SK-N-SH treated with all-trans-retinoic acid at 6 μM for 48 hours (cell line): ENCODE data around the gene IQCH.

Source experiments
- ATAC-seq: fragments of 200-7000 bp; cut with Tn5 transposase; 3 replicates; pipeline ENCODE4 v1.9.1; 2020; ENCODE audit warnings: mild to moderate bottlenecking, moderate library complexity
- ARNTL ChIP-seq: fragments of 450-650 bp; formaldehyde crosslinking; IDR thresholded peaks from 2 replicates; pipeline ENCODE4 v1.5.0; 2020; ENCODE audit warnings: low read depth, mild to moderate bottlenecking, moderate library complexity, borderline replicate concordance
- BACH2 ChIP-seq: fragments of 250-450 bp; sonication (Bioruptor Pico); IDR thresholded peaks from 2 replicates; pipeline ENCODE4 v1.9.0; 2021; ENCODE audit warnings: mild to moderate bottlenecking, borderline replicate concordance
- CSDC2 ChIP-seq: fragments of 250-450 bp; sonication (Bioruptor Pico); IDR thresholded peaks from 2 replicates; pipeline ENCODE4 v1.5.0; 2020; ENCODE audit warnings: mild to moderate bottlenecking, moderate library complexity
- ESRRG ChIP-seq: fragments of 250-450 bp; sonication (Bioruptor Pico); IDR thresholded peaks from 2 replicates; pipeline ENCODE4 v1.6.1; 2021; ENCODE audit warnings: mild to moderate bottlenecking
- ISL1 ChIP-seq: fragments of 250-450 bp; sonication (Bioruptor Pico); IDR thresholded peaks from 2 replicates; pipeline ENCODE4 v2.1.2; 2022; ENCODE audit warnings: mild to moderate bottlenecking, moderate library complexity
- OSR1 ChIP-seq: fragments of 250-450 bp; sonication (Bioruptor Pico); IDR thresholded peaks from 2 replicates; pipeline ENCODE4 v1.8.0; 2022; ENCODE audit warnings: moderate library complexity, mild to moderate bottlenecking, inconsistent platforms
- PPARA ChIP-seq: fragments of 250-450 bp; sonication (Bioruptor Pico); IDR thresholded peaks from 2 replicates; pipeline ENCODE4 v1.5.0; 2020; ENCODE audit warnings: mild to moderate bottlenecking, borderline replicate concordance
- RARB ChIP-seq: fragments of 250-450 bp; sonication (Bioruptor Pico); IDR thresholded peaks from 2 replicates; pipeline ENCODE4 v1.8.0; 2021; ENCODE audit warnings: mild to moderate bottlenecking, moderate library complexity
- SNAI2 ChIP-seq: fragments of 250-450 bp; sonication (Bioruptor Pico); IDR thresholded peaks from 2 replicates; pipeline ENCODE4 v1.5.0; 2020; ENCODE audit warnings: mild to moderate bottlenecking, moderate library complexity
- TCF4 ChIP-seq: fragments of 250-450 bp; sonication (Bioruptor Pico); IDR thresholded peaks from 2 replicates; pipeline ENCODE4 v1.8.0; 2021; ENCODE audit warnings: mild to moderate bottlenecking, moderate library complexity, borderline replicate concordance
- TOX ChIP-seq: fragments of 250-450 bp; sonication (Bioruptor Pico); IDR thresholded peaks from 2 replicates; pipeline ENCODE4 v1.8.0; 2021; ENCODE audit warnings: mild to moderate bottlenecking, moderate library complexity, borderline replicate concordance
- ZFP3 ChIP-seq: fragments of 250-450 bp; sonication (Bioruptor Pico); IDR thresholded peaks from 2 replicates; pipeline ENCODE4 v1.5.0; 2020; ENCODE audit warnings: mild to moderate bottlenecking, moderate library complexity
- ZFP30 ChIP-seq: fragments of 450-650 bp; formaldehyde crosslinking; IDR thresholded peaks from 2 replicates; pipeline ENCODE4 v1.5.0; 2022; ENCODE audit warnings: mild to moderate bottlenecking, moderate library complexity
- ZNF565 ChIP-seq: fragments of 450-650 bp; formaldehyde crosslinking; conservative IDR thresholded peaks from 2 replicates; pipeline ENCODE4 v1.5.0; 2020; ENCODE audit warnings: low read depth, mild to moderate bottlenecking, moderate library complexity
- ZNF70 ChIP-seq: fragments of 450-650 bp; formaldehyde crosslinking; IDR thresholded peaks from 2 replicates; pipeline ENCODE4 v1.5.0; 2020; ENCODE audit warnings: mild to moderate bottlenecking, moderate library complexity
- ZNF8 ChIP-seq: fragments of 450-650 bp; formaldehyde crosslinking; IDR thresholded peaks from 2 replicates; pipeline ENCODE4 v1.5.0; 2020; ENCODE audit warnings: mild to moderate bottlenecking, moderate library complexity
- TF ChIP-seq, protein P1 (sequence below): fragments of 250-450 bp; sonication (Bioruptor Pico); IDR thresholded peaks from 2 replicates; pipeline ENCODE4 v1.5.1; 2020; ENCODE audit warnings: low read depth, mild to moderate bottlenecking, moderate library complexity
- TF ChIP-seq, protein P2 (sequence below): fragments of 250-450 bp; sonication (Bioruptor Pico); IDR thresholded peaks from 2 replicates; pipeline ENCODE4 v1.5.1; 2021; ENCODE audit warnings: mild to moderate bottlenecking, moderate library complexity
- TF ChIP-seq, protein P3 (sequence below): fragments of 250-450 bp; sonication (Bioruptor Pico); IDR thresholded peaks from 2 replicates; pipeline ENCODE4 v1.8.0; 2021; ENCODE audit warnings: low read depth, mild to moderate bottlenecking, moderate library complexity, borderline replicate concordance
- TF ChIP-seq, protein P4 (sequence below): fragments of 250-450 bp; sonication (Bioruptor Pico); IDR thresholded peaks from 2 replicates; pipeline ENCODE4 v1.5.0; 2020; ENCODE audit warnings: mild to moderate bottlenecking, moderate library complexity

The IQCH gene

DNA sequence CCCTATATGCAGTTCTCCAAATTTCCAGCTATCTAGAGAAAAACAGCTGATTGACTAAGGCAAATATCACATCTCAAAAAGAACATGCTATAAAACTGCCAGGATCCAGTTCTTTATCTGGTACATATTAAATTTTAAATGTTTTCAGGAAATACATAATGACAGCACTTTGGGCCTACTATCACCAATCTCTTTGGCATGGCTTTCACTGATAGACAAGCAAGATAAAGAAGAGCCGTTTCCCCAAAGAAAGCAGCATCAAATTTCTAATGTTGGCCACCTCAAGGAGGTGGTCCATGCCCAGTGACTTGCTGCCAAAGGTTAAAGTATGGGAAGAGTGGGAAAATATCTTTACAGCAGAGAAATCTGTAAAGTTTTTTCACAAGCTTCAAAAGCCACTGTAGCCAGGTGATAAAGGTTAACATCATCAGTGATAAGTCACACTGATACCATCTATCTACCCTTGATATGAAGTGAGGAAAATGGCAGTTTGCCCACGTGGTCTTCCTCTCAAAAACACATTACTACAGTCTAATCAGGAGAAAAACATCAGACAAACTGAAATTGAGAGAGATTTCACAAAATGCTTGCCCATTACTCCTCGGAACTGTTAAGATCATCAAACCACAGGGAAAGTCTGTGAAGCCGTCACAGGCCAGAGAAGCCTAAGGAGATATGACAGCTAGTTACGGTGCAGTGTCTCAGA lies 220.0 kb downstream of the IQCH start (continued):
- TF ChIP-seq, protein P1, sequence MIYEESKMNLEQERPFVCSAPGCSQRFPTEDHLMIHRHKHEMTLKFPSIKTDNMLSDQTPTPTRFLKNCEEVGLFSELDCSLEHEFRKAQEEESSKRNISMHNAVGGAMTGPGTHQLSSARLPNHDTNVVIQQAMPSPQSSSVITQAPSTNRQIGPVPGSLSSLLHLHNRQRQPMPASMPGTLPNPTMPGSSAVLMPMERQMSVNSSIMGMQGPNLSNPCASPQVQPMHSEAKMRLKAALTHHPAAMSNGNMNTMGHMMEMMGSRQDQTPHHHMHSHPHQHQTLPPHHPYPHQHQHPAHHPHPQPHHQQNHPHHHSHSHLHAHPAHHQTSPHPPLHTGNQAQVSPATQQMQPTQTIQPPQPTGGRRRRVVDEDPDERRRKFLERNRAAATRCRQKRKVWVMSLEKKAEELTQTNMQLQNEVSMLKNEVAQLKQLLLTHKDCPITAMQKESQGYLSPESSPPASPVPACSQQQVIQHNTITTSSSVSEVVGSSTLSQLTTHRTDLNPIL = no peak
- TF ChIP-seq OSR1 (CRISPR knock-in tag) (no peak), ZFP3 (CRISPR knock-in tag) (no peak), ARNTL (CRISPR knock-in tag) (no peak), TCF4 (CRISPR knock-in tag) (no peak), RARB (no peak), CSDC2 (CRISPR knock-in tag) (no peak), ESRRG (CRISPR knock-in tag) (no peak), ZNF70 (CRISPR knock-in tag) (no peak)
- TF ChIP-seq, all 23 proteins: peak for 0

DNA sequence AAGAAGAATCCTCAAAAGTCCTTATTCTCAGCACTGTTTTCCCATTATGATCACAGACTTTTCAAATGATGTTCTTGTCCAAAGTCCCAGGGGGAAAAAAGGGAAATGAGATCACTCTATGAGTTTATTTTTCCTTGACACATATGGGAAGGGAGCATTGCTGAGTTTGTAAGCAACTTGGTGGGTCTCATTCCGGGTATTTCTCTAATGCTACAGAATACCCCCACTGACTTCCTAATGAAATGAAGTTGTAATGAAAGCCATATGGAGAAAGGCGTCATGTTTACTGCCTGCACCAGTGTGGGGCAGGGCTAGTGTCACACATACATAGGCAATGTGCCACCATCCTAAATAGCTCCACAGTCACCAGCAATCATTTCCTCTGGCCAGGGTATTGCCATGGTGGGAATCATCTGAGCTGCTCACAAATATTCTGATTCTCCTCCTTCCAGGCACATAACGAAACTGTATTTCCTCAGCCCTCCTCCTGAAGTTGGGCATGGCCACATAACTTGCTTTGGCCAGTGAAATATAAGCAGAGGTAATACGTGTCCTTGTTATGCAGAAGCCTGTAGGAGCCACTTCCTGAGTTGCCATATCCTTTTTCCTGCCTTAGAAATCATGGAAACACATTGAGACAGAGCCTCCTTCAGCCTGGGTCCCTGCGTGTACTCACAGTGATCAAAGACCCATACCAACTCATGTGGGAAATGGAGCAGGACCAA lies 225.4 kb downstream of the IQCH start:
- ATAC-seq = peak; percentile 24; the same call in 1 of the 3 replicates
- TF ChIP-seq ZNF8 (no peak), BACH2 (no peak), TCF4 (CRISPR knock-in tag) (no peak), CSDC2 (CRISPR knock-in tag) (no peak), ZNF565 (CRISPR knock-in tag) (no peak)
- TF ChIP-seq, protein P2, sequence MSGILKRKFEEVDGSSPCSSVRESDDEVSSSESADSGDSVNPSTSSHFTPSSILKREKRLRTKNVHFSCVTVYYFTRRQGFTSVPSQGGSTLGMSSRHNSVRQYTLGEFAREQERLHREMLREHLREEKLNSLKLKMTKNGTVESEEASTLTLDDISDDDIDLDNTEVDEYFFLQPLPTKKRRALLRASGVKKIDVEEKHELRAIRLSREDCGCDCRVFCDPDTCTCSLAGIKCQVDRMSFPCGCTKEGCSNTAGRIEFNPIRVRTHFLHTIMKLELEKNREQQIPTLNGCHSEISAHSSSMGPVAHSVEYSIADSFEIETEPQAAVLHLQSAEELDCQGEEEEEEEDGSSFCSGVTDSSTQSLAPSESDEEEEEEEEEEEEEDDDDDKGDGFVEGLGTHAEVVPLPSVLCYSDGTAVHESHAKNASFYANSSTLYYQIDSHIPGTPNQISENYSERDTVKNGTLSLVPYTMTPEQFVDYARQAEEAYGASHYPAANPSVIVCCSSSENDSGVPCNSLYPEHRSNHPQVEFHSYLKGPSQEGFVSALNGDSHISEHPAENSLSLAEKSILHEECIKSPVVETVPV (CRISPR knock-in tag) = no peak

DNA sequence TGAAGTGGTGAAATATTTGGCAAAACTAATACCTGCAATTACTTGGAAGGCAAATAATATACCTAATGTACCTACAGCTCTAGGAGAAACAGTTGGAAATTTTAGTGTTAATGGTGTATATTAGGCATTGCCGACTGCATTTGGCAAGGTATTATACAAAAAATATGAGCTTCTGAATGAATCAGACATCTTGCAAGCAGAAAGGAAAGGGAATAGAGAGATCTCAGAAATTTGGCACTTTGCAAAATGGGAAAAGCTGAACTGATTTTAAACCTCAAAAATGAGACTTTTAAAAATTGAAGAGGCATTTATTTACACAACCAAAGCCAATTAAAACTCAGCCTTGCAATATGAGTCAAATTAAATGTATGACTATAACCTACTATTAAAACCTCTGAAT lies 226.2 kb downstream of the IQCH start:
- no peak for TF ChIP-seq SNAI2 (CRISPR knock-in tag)
- TF ChIP-seq RARB = no peak
- TF ChIP-seq, protein P2 (CRISPR knock-in tag) = no peak
- TF ChIP-seq ARNTL (CRISPR knock-in tag) = no peak
- TF ChIP-seq, all 23 proteins: peak for 0
- no peak for ATAC-seq

DNA sequence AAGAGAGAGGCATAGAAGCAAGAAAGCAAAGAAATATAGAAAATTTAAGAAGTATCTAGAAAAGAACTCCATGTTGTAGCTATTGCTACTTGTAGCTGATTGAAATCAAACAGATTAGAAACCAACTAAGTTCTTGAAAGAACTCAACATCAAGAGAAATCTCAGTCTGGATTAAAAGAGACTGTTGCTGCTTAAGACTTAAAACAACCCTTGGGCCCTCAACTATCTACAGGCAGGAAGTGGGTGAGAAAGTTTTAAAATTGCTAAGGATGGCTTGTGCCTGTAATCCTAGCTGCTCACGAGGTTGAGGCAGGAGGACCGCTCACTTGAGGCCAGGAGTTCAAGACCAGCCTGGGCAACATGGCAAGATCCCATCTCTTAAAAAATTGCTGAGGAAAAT lies 227.1 kb downstream of the IQCH start:
- no peak for ATAC-seq
- no peak for TF ChIP-seq CSDC2 (CRISPR knock-in tag)
- TF ChIP-seq, protein P3, sequence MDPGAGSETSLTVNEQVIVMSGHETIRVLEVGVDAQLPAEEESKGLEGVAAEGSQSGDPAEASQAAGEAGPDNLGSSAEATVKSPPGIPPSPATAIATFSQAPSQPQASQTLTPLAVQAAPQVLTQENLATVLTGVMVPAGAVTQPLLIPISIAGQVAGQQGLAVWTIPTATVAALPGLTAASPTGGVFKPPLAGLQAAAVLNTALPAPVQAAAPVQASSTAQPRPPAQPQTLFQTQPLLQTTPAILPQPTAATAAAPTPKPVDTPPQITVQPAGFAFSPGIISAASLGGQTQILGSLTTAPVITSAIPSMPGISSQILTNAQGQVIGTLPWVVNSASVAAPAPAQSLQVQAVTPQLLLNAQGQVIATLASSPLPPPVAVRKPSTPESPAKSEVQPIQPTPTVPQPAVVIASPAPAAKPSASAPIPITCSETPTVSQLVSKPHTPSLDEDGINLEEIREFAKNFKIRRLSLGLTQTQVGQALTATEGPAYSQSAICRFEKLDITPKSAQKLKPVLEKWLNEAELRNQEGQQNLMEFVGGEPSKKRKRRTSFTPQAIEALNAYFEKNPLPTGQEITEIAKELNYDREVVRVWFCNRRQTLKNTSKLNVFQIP (CRISPR knock-in tag) = no peak
- no peak for TF ChIP-seq BACH2
- TF ChIP-seq, protein P4, sequence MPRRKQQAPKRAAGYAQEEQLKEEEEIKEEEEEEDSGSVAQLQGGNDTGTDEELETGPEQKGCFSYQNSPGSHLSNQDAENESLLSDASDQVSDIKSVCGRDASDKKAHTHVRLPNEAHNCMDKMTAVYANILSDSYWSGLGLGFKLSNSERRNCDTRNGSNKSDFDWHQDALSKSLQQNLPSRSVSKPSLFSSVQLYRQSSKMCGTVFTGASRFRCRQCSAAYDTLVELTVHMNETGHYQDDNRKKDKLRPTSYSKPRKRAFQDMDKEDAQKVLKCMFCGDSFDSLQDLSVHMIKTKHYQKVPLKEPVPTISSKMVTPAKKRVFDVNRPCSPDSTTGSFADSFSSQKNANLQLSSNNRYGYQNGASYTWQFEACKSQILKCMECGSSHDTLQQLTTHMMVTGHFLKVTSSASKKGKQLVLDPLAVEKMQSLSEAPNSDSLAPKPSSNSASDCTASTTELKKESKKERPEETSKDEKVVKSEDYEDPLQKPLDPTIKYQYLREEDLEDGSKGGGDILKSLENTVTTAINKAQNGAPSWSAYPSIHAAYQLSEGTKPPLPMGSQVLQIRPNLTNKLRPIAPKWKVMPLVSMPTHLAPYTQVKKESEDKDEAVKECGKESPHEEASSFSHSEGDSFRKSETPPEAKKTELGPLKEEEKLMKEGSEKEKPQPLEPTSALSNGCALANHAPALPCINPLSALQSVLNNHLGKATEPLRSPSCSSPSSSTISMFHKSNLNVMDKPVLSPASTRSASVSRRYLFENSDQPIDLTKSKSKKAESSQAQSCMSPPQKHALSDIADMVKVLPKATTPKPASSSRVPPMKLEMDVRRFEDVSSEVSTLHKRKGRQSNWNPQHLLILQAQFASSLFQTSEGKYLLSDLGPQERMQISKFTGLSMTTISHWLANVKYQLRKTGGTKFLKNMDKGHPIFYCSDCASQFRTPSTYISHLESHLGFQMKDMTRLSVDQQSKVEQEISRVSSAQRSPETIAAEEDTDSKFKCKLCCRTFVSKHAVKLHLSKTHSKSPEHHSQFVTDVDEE (CRISPR knock-in tag) = no peak
- TF ChIP-seq ESRRG (CRISPR knock-in tag) = no peak
- TF ChIP-seq ZFP30 (CRISPR knock-in tag) = no peak
- TF ChIP-seq PPARA (CRISPR knock-in tag) = no peak
- TF ChIP-seq ZFP3 (CRISPR knock-in tag) = no peak
- TF ChIP-seq ZNF8 = no peak
- TF ChIP-seq TOX (CRISPR knock-in tag) = no peak
- TF ChIP-seq OSR1 (CRISPR knock-in tag) = no peak
- no peak for TF ChIP-seq ISL1 (CRISPR knock-in tag)
- TF ChIP-seq RARB = no peak
- TF ChIP-seq ZNF70 (CRISPR knock-in tag) = no peak
